HG03342 (cell line): ENCODE data around the gene ACOT4.
"Not testable (repeated sequence)": the region's sequence is repeated elsewhere in the genome, so short reads cannot be mapped to it uniquely, and the experiment has no call there.

Experiments used
- ATAC-seq: cut with Tn5 transposase; IDR thresholded peaks from one replicate; pipeline ENCODE4 v1.9.1; 2021; ENCODE audit warnings: mild to moderate bottlenecking, moderate library complexity; ENCODE audit not compliant: unreplicated experiment

Gene ACOT4

DNA sequence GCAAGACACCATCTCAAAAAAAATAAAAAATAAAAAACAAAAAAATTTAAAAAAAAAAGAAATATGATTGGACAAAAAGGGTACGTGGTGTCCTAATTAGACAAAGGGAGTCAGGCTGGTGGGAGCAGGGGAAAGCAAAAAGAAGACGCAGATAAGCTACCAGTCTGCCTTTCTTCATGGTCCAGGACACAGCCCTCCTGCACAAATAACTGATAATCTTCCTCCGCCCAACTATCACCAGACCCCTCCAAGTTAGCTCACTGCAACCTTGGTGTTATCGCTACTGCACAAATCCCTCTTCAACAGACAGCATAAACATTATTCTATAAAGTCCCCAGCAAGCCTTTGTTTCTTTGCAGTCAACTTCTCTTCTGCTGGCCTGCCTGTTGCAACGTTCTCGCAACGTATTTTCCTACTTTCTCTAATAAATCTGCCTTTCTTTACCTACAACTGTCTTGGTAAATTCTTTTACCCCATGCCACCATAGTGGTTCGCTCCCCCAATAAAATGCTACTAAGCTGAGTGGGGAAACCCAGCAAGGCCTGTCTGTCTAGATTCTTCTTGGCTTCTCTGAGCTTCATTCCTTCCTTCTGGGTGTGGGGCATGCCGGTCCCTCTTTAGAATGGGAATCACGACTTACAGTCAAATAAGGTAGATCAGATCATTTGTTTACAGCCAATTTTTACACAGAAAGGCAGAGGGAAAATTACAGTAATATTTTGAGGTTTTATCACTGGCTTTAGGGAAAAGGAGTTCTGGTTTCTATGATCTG, 38.5 kb downstream of the ACOT4 start:
- no peak for ATAC-seq

DNA sequence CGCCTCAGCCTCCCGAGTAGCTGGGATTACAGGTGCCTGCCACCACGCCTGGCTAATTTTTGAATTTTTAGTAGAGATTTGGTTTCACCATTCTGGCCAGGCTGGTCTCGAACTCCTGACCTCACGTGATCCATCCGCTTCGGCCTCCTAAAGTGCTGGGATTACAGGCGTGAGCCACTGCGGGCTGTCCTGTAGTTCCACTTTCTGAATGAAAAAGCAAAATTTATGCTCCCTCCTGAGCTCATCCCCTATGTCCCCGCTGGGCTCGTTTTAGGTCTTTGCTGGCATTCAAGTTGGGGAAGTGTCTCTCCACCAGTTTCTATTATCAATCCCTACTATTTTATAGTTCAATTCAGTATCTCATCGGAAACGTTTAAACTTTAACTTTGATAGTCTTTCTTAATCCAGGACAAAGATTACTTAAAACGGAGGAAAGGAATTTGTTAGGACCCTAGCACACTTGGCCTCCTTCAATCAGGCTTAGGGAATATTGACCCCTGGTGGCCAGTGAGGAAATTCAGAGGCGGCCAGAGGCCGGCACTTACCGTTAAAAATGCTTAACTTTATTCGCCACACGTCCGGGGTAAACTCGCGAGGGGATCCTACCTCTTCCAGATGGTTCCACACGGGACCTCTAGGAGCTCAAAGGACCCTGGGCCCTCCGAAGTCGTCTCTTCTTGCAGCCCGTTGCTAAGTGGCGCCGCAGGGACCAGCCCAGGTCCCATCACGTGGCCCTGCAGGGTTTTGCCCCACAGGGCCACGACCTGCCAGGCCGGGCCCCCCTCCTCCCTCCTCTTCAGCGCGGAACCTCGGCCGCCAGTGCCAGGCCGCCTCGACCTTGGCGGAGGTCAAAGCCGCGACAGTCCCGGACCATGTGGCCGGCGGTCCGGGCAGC, 41.7 kb downstream of the ACOT4 start:
- no peak for ATAC-seq

DNA sequence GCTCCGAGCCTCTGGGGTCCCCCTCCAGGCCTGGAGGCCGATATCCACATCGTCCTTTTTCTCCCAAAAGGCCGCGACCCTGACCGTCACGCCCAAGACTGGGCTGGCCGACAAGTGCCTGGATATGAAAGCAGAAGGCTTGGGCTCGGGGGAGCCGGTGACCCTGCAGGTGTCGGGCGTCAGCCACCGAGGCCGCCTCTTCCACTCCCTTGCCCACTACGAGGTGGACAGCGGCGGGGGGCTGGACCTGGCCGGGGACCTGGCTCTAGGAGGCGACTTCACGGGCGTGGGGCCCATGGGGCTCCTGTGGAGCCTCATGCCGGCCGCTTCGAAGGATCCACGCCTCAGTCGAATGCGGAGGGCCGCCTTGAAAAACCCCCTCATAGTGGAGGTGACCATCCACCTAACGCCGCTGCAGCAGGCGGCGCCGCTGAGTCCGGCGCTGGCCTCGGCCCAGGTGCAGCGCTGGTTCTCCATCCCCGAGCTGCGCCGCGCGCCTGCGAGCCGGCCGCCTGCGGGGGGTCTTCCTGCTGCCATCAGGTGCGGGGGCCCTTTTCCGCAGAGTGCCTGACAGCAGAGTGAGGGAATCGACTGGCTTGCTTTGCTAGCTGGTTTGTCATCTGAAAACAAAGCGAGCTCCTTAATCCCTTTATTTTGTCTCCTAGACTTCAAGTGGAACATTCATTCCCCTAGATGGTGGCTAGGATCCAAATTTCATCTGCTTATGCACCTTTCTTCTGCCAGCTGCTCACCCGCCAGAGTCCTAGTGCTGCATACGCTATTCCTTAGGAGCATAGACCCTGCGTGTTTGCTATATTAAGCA, 42.5 kb downstream of the ACOT4 start:
- no peak for ATAC-seq

DNA sequence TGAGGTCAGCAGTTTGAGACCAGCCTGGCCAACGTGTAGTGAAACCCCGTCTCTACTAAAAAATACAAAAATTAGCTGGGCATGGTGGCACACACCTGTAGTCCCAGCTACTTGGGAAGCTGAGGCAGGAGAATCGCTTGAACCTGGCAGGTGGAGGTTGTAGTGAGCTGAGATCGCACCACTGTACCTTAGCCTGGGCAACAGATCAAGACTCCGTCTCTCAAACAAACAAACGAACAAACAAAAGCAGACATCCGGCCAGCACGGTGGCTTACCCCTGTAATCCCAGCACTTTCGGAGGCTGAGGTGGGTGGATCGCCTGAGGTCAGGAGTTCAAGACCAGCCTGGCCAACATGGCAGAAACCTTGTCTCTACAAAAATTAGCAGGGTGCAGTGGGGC, 44.7 kb downstream of the ACOT4 start:
- ATAC-seq, result not testable (repeated sequence)

DNA sequence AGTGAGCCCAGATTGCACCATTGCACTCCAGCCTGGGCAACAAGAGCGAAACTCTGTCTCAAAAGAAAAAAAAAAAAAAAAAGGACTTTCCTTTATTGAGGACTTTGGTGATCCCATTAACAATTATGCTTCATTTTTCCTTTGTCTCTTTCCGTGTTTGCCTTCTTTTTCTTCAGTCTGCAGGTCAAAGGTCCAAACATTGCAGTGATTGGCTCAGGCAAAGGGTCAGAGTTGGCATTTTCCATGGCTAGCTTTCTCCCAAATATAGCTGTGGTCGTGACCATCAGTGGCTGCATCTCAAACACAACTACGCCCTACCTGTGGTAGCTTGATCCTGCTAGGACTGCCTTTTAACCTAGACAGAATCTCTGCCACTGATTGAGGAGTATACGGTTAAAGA, 46.2 kb downstream of the ACOT4 start:
- no peak for ATAC-seq

DNA sequence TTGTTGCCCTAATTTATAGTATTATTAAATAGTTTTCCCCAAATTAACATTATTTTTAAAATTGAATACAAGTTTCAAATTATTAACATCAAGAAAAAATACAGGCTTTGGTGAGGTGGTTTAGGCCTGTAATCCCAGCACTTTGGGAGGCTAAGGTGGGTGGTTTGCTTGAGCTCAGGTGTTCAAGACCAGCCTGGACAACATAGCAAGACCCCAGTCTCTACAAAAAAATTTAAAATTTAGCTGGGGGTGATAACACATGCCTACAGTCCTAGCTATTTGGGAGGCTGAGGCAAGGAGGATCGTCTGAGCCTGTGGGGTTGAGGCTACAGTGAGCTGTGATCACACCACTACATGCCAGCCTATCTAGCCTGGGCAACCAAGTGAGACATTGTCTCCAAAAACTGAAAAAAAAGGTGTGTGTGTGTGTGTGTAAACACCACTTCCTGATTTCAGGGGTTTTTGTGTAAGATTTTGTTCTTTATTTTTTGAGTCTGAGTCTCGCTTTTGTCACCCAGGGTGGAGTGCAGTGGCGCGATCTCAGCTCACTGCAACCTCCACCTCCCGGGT, 49.2 kb downstream of the ACOT4 start:
- no peak for ATAC-seq

DNA sequence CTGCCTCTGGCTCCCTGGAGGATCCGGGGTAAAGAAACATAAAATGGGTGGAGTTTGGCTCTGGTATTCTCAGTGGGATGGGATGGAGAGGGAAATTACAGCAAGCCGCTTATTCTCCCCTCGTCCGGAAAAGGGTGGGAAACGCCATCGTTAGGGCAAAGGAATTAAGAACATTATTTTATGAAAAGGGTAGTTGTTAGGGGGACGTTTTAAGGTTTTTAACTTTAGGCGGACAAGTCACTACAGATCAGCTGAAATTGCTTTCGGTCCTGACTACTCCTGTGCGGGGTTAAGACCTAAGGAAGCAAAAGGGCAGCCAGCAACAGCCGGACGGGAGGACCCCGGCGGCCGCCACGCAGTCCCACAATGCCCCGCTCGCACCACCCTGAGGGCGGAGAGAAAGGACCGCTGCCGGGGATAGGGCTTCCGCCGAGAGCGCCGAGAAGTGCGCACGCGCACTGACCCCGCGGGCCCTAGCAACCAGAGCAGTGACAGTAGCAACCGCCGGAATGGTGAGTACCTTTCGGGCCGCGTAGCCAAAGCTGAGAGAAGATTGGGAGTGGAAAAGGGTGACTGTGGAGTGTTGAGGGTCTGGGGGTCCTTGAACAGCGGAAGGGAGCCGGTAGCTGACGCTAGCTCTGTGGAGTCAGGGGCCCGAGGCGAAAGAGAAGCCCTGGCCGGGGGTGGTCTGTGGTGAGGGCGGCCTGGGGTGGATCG, 53.0 kb downstream of the ACOT4 start, which contains the start of gene DNAL1:
Gene DNAL1 (plus strand): TSS at position 456 of the 717 bp plus-strand sequence. CDS start 54 bp downstream, at position 510.
- peak; percentile 98 for ATAC-seq

DNA sequence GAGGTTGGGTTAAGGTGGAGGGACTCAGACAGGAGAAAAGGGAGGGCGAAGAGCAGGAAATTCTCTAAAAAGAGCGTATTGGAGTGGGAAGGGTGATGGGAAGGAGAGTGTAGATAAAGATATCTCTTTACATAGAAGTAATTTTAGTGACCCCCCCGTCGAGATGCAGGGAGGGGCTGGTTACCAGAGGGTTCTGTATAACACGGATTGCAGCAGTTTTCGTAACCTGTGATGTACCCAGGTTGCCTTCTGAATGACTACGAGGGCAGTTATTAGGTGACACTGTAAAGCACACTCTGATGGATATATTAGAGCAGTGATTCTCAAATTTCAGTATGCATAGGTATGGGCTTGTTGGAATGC, 53.6 kb downstream of the ACOT4 start:
- ATAC-seq, result no peak
